ENCODE measurements around the gene GPATCH3. TPM values are rescaled to one million over a fixed set of nuclear protein-coding genes. Genes with fewer than 3 reads are reported as not detected.

The GPATCH3 gene
- total RNA-seq, 1 experiment from 2014 or later = 11.5 TPM

- no peaks in the 10 kb centered on the region for H3K4me1 Mint-ChIP-seq (ENCODE audit: low read depth, unreplicated experiment)
- no peak for TF ChIP-seq CTCF (IDR thresholded peaks at IDR 0.05; ENCODE audit: unreplicated experiment)
- H3K9me3 Mint-ChIP-seq (ENCODE audit: low read depth, unreplicated experiment) = no peaks in the 10 kb centered on the region
- intact Hi-C loops (cut with micrococcal nuclease; ENCODE audit: unreplicated experiment) = no loop called here
- H3K27ac Mint-ChIP-seq (ENCODE audit: unreplicated experiment) = no peak overlapping the region
- DNase-seq = no peak
- H3K27me3 Mint-ChIP-seq (ENCODE audit: unreplicated experiment) = no peaks in the 10 kb centered on the region
- CTCF ChIA-PET = no interaction called here
- H3K4me3 Mint-ChIP-seq (ENCODE audit: low read depth, unreplicated experiment) = no peak overlapping the region
- BruUV-seq (replicated peaks) = no TSS peak
- H3K36me3 Mint-ChIP-seq (ENCODE audit: insufficient read depth, unreplicated experiment) = peaks cover 46% of the 10 kb centered on the region
These were observed 41.0 kb upstream of the GPATCH3 start for GRCh38 chr1:26941311-26941710.

- TF ChIP-seq CTCF (IDR thresholded peaks at IDR 0.05; ENCODE audit: unreplicated experiment) = no peak
- H3K9me3 Mint-ChIP-seq (ENCODE audit: low read depth, unreplicated experiment) = no peaks in the 10 kb centered on the region
- H3K4me1 Mint-ChIP-seq (ENCODE audit: low read depth, unreplicated experiment) = no peaks in the 10 kb centered on the region
- DNase-seq = no peak
- H3K4me3 Mint-ChIP-seq (ENCODE audit: low read depth, unreplicated experiment) = no peak overlapping the region
- no peak overlapping the region for H3K27ac Mint-ChIP-seq (ENCODE audit: unreplicated experiment)
- no TSS peak for BruUV-seq (replicated peaks)
- no peaks in the 10 kb centered on the region for H3K27me3 Mint-ChIP-seq (ENCODE audit: unreplicated experiment)
- CTCF ChIA-PET = no interaction called here
- intact Hi-C loops (cut with micrococcal nuclease; ENCODE audit: unreplicated experiment) = no loop called here
- peaks cover 50% of the 10 kb centered on the region for H3K36me3 Mint-ChIP-seq (ENCODE audit: insufficient read depth, unreplicated experiment)
These were observed 38.4 kb upstream of the GPATCH3 start for GRCh38 chr1:26938659-26939025.

- intact Hi-C loops (cut with micrococcal nuclease; ENCODE audit: unreplicated experiment) = no loop called here
- BruUV-seq (replicated peaks) = no TSS peak
- H3K4me3 Mint-ChIP-seq (ENCODE audit: low read depth, unreplicated experiment) = no peak overlapping the region
- no peak for TF ChIP-seq CTCF (IDR thresholded peaks at IDR 0.05; ENCODE audit: unreplicated experiment)
- no peaks in the 10 kb centered on the region for H3K4me1 Mint-ChIP-seq (ENCODE audit: low read depth, unreplicated experiment)
- no peaks in the 10 kb centered on the region for H3K9me3 Mint-ChIP-seq (ENCODE audit: low read depth, unreplicated experiment)
- CTCF ChIA-PET = interaction anchor here (0.6 kb wide), 1 partner anchor 724 kb away, joined by 8 read pairs; no protein-coding TSS in a partner anchor
- peaks cover 47% of the 10 kb centered on the region for H3K36me3 Mint-ChIP-seq (ENCODE audit: insufficient read depth, unreplicated experiment)
- H3K27ac Mint-ChIP-seq (ENCODE audit: unreplicated experiment) = no peak overlapping the region
- H3K27me3 Mint-ChIP-seq (ENCODE audit: unreplicated experiment) = no peaks in the 10 kb centered on the region
- no peak for DNase-seq
These were observed 37.9 kb upstream of the GPATCH3 start for GRCh38 chr1:26938004-26938658.

- H3K9me3 Mint-ChIP-seq (ENCODE audit: low read depth, unreplicated experiment) = no peaks in the 10 kb centered on the region
- intact Hi-C loops (cut with micrococcal nuclease; ENCODE audit: unreplicated experiment) = no loop called here
- no peak overlapping the region for H3K4me3 Mint-ChIP-seq (ENCODE audit: low read depth, unreplicated experiment)
- DNase-seq = no peak
- H3K27ac Mint-ChIP-seq (ENCODE audit: unreplicated experiment) = no peak overlapping the region
- no peak for TF ChIP-seq CTCF (IDR thresholded peaks at IDR 0.05; ENCODE audit: unreplicated experiment)
- H3K36me3 Mint-ChIP-seq (ENCODE audit: insufficient read depth, unreplicated experiment) = peaks cover 41% of the 10 kb centered on the region
- no peaks in the 10 kb centered on the region for H3K4me1 Mint-ChIP-seq (ENCODE audit: low read depth, unreplicated experiment)
- no peaks in the 10 kb centered on the region for H3K27me3 Mint-ChIP-seq (ENCODE audit: unreplicated experiment)
- CTCF ChIA-PET = no interaction called here
- BruUV-seq (replicated peaks) = no TSS peak
These were observed 36.6 kb upstream of the GPATCH3 start for GRCh38 chr1:26936823-26937222.

All from Calu3 (cell line).